ENCODE results near the gene ZNF438.

DNA sequence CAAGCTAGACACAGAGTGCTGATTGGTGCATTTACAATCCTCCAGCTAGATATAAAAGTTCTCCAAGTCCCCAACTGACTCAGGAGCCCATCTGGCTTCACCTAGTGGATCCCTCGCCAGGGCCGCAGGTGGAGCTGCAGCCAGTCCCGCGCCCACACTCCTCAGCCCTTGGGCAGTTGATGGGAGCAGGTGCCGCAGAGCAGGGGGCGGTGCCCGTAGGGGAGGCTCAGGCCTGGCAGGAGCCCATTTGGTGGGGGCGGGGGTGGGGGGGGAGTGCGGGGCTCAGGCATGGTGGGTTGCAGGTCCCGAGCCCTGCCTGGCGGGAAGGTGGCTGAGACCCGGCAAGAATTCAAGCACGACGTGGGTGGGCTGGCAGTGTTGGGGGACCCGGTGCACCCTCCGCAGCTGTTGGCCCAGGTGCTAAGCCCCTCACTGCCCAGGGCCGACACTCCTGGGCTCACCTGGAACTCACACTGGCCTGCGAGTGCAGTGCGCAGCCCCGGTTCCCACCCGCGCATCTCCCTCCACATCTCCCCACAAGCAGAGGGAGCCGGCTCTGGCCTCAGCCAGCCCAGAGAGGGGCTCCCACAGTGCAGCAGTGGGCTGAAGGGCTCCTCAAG lies 101.7 kb downstream of the ZNF438 start:
- TF ChIP-seq, protein P1, sequence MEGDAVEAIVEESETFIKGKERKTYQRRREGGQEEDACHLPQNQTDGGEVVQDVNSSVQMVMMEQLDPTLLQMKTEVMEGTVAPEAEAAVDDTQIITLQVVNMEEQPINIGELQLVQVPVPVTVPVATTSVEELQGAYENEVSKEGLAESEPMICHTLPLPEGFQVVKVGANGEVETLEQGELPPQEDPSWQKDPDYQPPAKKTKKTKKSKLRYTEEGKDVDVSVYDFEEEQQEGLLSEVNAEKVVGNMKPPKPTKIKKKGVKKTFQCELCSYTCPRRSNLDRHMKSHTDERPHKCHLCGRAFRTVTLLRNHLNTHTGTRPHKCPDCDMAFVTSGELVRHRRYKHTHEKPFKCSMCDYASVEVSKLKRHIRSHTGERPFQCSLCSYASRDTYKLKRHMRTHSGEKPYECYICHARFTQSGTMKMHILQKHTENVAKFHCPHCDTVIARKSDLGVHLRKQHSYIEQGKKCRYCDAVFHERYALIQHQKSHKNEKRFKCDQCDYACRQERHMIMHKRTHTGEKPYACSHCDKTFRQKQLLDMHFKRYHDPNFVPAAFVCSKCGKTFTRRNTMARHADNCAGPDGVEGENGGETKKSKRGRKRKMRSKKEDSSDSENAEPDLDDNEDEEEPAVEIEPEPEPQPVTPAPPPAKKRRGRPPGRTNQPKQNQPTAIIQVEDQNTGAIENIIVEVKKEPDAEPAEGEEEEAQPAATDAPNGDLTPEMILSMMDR (IDR thresholded peaks at IDR 0.05; ENCODE audit: low read depth, low read length), result no peak
- no peak for TF ChIP-seq POLR2A (IDR thresholded peaks at IDR 0.05; ENCODE audit: extremely low read depth, insufficient read length)

Measured in NB4 (cell line).